Muscle of leg (tissue), 11 donors: ENCODE data around the gene CASQ2. TPM values are rescaled to one million over a fixed set of nuclear protein-coding genes. Genes with fewer than 3 reads are reported as not detected.

Source experiments
- DNase-seq: peaks from one replicate; pipeline ENCODE4 v3.0.0; 2013
- H3K27ac ChIP-seq: one replicate; pipeline ENCODE4 v1.5.1; 2013; ENCODE audit warnings: mild to moderate bottlenecking, low read length, control low read depth
- H3K27me3 ChIP-seq: one replicate; pipeline ENCODE4 v1.6.1; 2013; ENCODE audit warnings: low read length; ENCODE audit not compliant: control insufficient read depth, insufficient read depth
- H3K36me3 ChIP-seq: one replicate; pipeline ENCODE4 v1.6.1; 2013; ENCODE audit warnings: low read length; ENCODE audit not compliant: control insufficient read depth, insufficient read depth
- H3K4me1 ChIP-seq: one replicate; pipeline ENCODE4 v1.6.1; 2013; ENCODE audit warnings: low read length; ENCODE audit not compliant: control insufficient read depth, insufficient read depth
- H3K4me3 ChIP-seq: one replicate; pipeline ENCODE4 v1.5.1; 2013; ENCODE audit warnings: low read length, control low read depth
- H3K9me3 ChIP-seq: replicated peaks from 2 replicates; pipeline ENCODE4 v1.6.1; 2013; ENCODE audit warnings: low read depth, low read length; ENCODE audit not compliant: control insufficient read depth
- whole genome bisulfite sequencing: methylation state at CpG from one replicate; pipeline ENCODE4 v1.1.5; 2013; ENCODE audit warnings: missing lambda C conversion rate; ENCODE audit not compliant: insufficient coverage; 5-methylcytosine and 5-hydroxymethylcytosine counted together
- polyA plus RNA-seq, 8 donors: library from polyadenylated mRNA; unstranded; fragments of 120-200 nt; gene quantifications; one replicate each; pipeline versions ENCODE4 v1.2.1 to v1.2.3, GENCODE V29; 2013; ENCODE audit warnings: inconsistent platforms in 1 of 8, low replicate concordance in 1 of 8; ENCODE audit not compliant: insufficient read length in 8 of 8, insufficient read depth in 1 of 8
- total RNA-seq: library from RNA; stranded (reverse); fragments of 120-200 nt; gene quantifications from one replicate; pipeline ENCODE4 v1.2.4, GENCODE V29; 2013

CASQ2 gene
- total and polyA plus RNA-seq, 9 donors = 305 to 812 (median 606) TPM

GRCh38 chr1:115706587-115707425 lies 61.7 kb downstream of the CASQ2 start:
- H3K9me3 ChIP-seq = no peaks in the 10 kb centered on the region
- peaks cover 14% of the 10 kb centered on the region for H3K4me1 ChIP-seq
- WGBS = 50% methylated on average over 1 of the region's 8 CpGs
- peaks cover 13% of the 10 kb centered on the region for H3K36me3 ChIP-seq
- H3K27me3 ChIP-seq = no peaks in the 10 kb centered on the region
- peak; percentile 50 for DNase-seq
- no peak overlapping the region for H3K4me3 ChIP-seq
- H3K27ac ChIP-seq = no peak overlapping the region

GRCh38 chr1:115705963-115706362 lies 62.6 kb downstream of the CASQ2 start:
- Histone ChIP-seq H3K27me3 (no peaks in the 10 kb centered on the region), H3K4me3 (no peak overlapping the region), H3K36me3 (peaks cover 13% of the 10 kb centered on the region), H3K4me1 (peaks cover 11% of the 10 kb centered on the region), H3K27ac (no peak overlapping the region), H3K9me3 (no peaks in the 10 kb centered on the region)
- DNase-seq = no peak
- WGBS = 80% methylated on average over 1 of the region's 9 CpGs

- Histone ChIP-seq H3K4me3 (no peak overlapping the region), H3K27ac (peak overlapping the region; percentile 11), H3K27me3 (no peaks in the 10 kb centered on the region), H3K4me1 (peaks cover 6% of the 10 kb centered on the region), H3K9me3 (no peaks in the 10 kb centered on the region), H3K36me3 (peaks cover 18% of the 10 kb centered on the region)
- 66% methylated on average over 9 of the region's 12 CpGs for WGBS
- DNase-seq = peak; percentile 41
Measured at GRCh38 chr1:115705085-115705951, 63.2 kb downstream of the CASQ2 start.

- Histone ChIP-seq H3K4me3 (no peak overlapping the region), H3K36me3 (peaks cover 18% of the 10 kb centered on the region), H3K4me1 (peaks cover 6% of the 10 kb centered on the region), H3K9me3 (no peaks in the 10 kb centered on the region), H3K27ac (no peak overlapping the region), H3K27me3 (no peaks in the 10 kb centered on the region)
- 58% methylated on average over 3 of the region's 3 CpGs for WGBS
- peak; percentile 25 for DNase-seq
Measured at GRCh38 chr1:115702959-115703358, 65.6 kb downstream of the CASQ2 start.

- Histone ChIP-seq H3K4me3 (no peak overlapping the region), H3K9me3 (no peaks in the 10 kb centered on the region), H3K36me3 (peaks cover 18% of the 10 kb centered on the region), H3K27me3 (no peaks in the 10 kb centered on the region), H3K4me1 (peaks cover 6% of the 10 kb centered on the region), H3K27ac (no peak overlapping the region)
- WGBS = 83% methylated on average over 1 of the region's 3 CpGs
- DNase-seq = no peak
Measured at GRCh38 chr1:115701090-115701489, 67.4 kb downstream of the CASQ2 start.

GRCh38 chr1:115697619-115698018 lies 70.9 kb downstream of the CASQ2 start:
- H3K36me3 ChIP-seq = peaks cover 10% of the 10 kb centered on the region
- no peaks in the 10 kb centered on the region for H3K9me3 ChIP-seq
- no peaks in the 10 kb centered on the region for H3K4me1 ChIP-seq
- no peak for DNase-seq
- no peaks in the 10 kb centered on the region for H3K27me3 ChIP-seq
- WGBS = no CpG with 5 or more reads among the region's 1 CpG
- no peak overlapping the region for H3K27ac ChIP-seq
- no peak overlapping the region for H3K4me3 ChIP-seq

GRCh38 chr1:115694805-115695204 lies 73.7 kb downstream of the CASQ2 start:
- Histone ChIP-seq H3K27me3 (no peaks in the 10 kb centered on the region), H3K4me1 (no peaks in the 10 kb centered on the region), H3K9me3 (no peaks in the 10 kb centered on the region), H3K36me3 (peaks cover 23% of the 10 kb centered on the region), H3K4me3 (no peak overlapping the region), H3K27ac (no peak overlapping the region)
- WGBS = 57% methylated on average over 2 of the region's 3 CpGs
- no peak for DNase-seq

GRCh38 chr1:115692224-115692623 lies 76.3 kb downstream of the CASQ2 start:
- no peak for DNase-seq
- WGBS = 75% methylated on average over 3 of the region's 4 CpGs
- Histone ChIP-seq H3K36me3 (peaks cover 23% of the 10 kb centered on the region), H3K27ac (no peak overlapping the region), H3K4me1 (no peaks in the 10 kb centered on the region), H3K4me3 (no peak overlapping the region), H3K27me3 (no peaks in the 10 kb centered on the region), H3K9me3 (no peaks in the 10 kb centered on the region)

- no peaks in the 10 kb centered on the region for H3K4me1 ChIP-seq
- no peak overlapping the region for H3K4me3 ChIP-seq
- peaks cover 23% of the 10 kb centered on the region for H3K36me3 ChIP-seq
- no peaks in the 10 kb centered on the region for H3K9me3 ChIP-seq
- WGBS = no CpG with 5 or more reads among the region's 8 CpGs
- no peaks in the 10 kb centered on the region for H3K27me3 ChIP-seq
- DNase-seq = no peak
- H3K27ac ChIP-seq = no peak overlapping the region
Measured at GRCh38 chr1:115690972-115691371, 77.5 kb downstream of the CASQ2 start.

- Histone ChIP-seq H3K27ac (no peak overlapping the region), H3K4me1 (no peaks in the 10 kb centered on the region), H3K9me3 (no peaks in the 10 kb centered on the region), H3K27me3 (no peaks in the 10 kb centered on the region), H3K4me3 (no peak overlapping the region), H3K36me3 (peaks cover 38% of the 10 kb centered on the region)
- no peak for DNase-seq
- no CpG with 5 or more reads among the region's 3 CpGs for WGBS
Measured at GRCh38 chr1:115687744-115688143, 80.8 kb downstream of the CASQ2 start.
